IPS-11a (cell line): ENCODE results near the gene LMNTD1.

Source experiments
- H3K4me3 ChIP-seq: one replicate; pipeline ENCODE4 v1.5.1; 2013; ENCODE audit warnings: low read depth, low read length, control low read depth

Gene LMNTD1

GRCh38 chr12:25556153-25556552, 3.1 kb upstream of the LMNTD1 start:
- no peak overlapping the region for H3K4me3 ChIP-seq

- no peak overlapping the region for H3K4me3 ChIP-seq
These were observed 402 bp downstream of the LMNTD1 start for GRCh38 chr12:25552681-25553080.

- no peak overlapping the region for H3K4me3 ChIP-seq
These were observed 2.9 kb downstream of the LMNTD1 start for GRCh38 chr12:25550186-25550585.

- no peak overlapping the region for H3K4me3 ChIP-seq
These were observed 4.0 kb downstream of the LMNTD1 start for GRCh38 chr12:25549120-25549519.

GRCh38 chr12:25546318-25546717, 6.8 kb downstream of the LMNTD1 start:
- no peak overlapping the region for H3K4me3 ChIP-seq

- H3K4me3 ChIP-seq = no peak overlapping the region
These were observed 19.9 kb downstream of the LMNTD1 start for GRCh38 chr12:25533150-25533549.

GRCh38 chr12:25531502-25532052, 21.5 kb downstream of the LMNTD1 start:
- H3K4me3 ChIP-seq = no peak overlapping the region

- H3K4me3 ChIP-seq = no peak overlapping the region
These were observed 23.3 kb downstream of the LMNTD1 start for GRCh38 chr12:25529738-25530137.

GRCh38 chr12:25526778-25527177, 26.3 kb downstream of the LMNTD1 start:
- no peak overlapping the region for H3K4me3 ChIP-seq

GRCh38 chr12:25524366-25524765, 28.7 kb downstream of the LMNTD1 start:
- H3K4me3 ChIP-seq = no peak overlapping the region

GRCh38 chr12:25521625-25522256, 31.3 kb downstream of the LMNTD1 start:
- H3K4me3 ChIP-seq = no peak overlapping the region

- H3K4me3 ChIP-seq = no peak overlapping the region
These were observed 34.6 kb downstream of the LMNTD1 start for GRCh38 chr12:25518512-25518911.

GRCh38 chr12:25504744-25505143, 48.3 kb downstream of the LMNTD1 start:
- H3K4me3 ChIP-seq = no peak overlapping the region

- H3K4me3 ChIP-seq = no peak overlapping the region
These were observed 49.4 kb downstream of the LMNTD1 start for GRCh38 chr12:25503666-25504065.

- no peak overlapping the region for H3K4me3 ChIP-seq
These were observed 50.5 kb downstream of the LMNTD1 start for GRCh38 chr12:25502596-25502995.

GRCh38 chr12:25502118-25502517, 51.0 kb downstream of the LMNTD1 start:
- H3K4me3 ChIP-seq = no peak overlapping the region

GRCh38 chr12:25501549-25501948, 51.5 kb downstream of the LMNTD1 start:
- H3K4me3 ChIP-seq = no peak overlapping the region

GRCh38 chr12:25500651-25501050, 52.4 kb downstream of the LMNTD1 start:
- no peak overlapping the region for H3K4me3 ChIP-seq

- H3K4me3 ChIP-seq = no peak overlapping the region
These were observed 56.1 kb downstream of the LMNTD1 start for GRCh38 chr12:25497021-25497420.

GRCh38 chr12:25496098-25496587, 56.9 kb downstream of the LMNTD1 start:
- no peak overlapping the region for H3K4me3 ChIP-seq

- H3K4me3 ChIP-seq = no peak overlapping the region
These were observed 57.6 kb downstream of the LMNTD1 start for GRCh38 chr12:25495331-25496097.

- no peak overlapping the region for H3K4me3 ChIP-seq
These were observed 58.2 kb downstream of the LMNTD1 start for GRCh38 chr12:25494926-25495325.
